GM18520 (cell line): ENCODE results near the gene CABLES1.

Source experiments
- ATAC-seq: cut with Tn5 transposase; IDR thresholded peaks from one replicate; pipeline ENCODE4 v1.9.1; 2021; ENCODE audit not compliant: unreplicated experiment

The CABLES1 gene

GRCh38 chr18:23165271-23166068 lies 30.2 kb downstream of the CABLES1 start:
- no peak for ATAC-seq

GRCh38 chr18:23166891-23167541 lies 31.7 kb downstream of the CABLES1 start:
- no peak for ATAC-seq

- no peak for ATAC-seq
Observed at GRCh38 chr18:23169673-23170044, 34.4 kb downstream of the CABLES1 start.

GRCh38 chr18:23170137-23170536 lies 34.9 kb downstream of the CABLES1 start:
- ATAC-seq = no peak

- ATAC-seq = no peak
Observed at GRCh38 chr18:23171581-23172156, 36.4 kb downstream of the CABLES1 start.

- ATAC-seq = no peak
Observed at GRCh38 chr18:23172591-23173380, 37.5 kb downstream of the CABLES1 start.

- no peak for ATAC-seq
Observed at GRCh38 chr18:23173912-23174311, 38.6 kb downstream of the CABLES1 start.

- no peak for ATAC-seq
Observed at GRCh38 chr18:23176701-23177432, 41.6 kb downstream of the CABLES1 start.

GRCh38 chr18:23177433-23178072 lies 42.3 kb downstream of the CABLES1 start:
- ATAC-seq = no peak

- ATAC-seq = no peak
Observed at GRCh38 chr18:23178201-23178600, 42.9 kb downstream of the CABLES1 start.

- no peak for ATAC-seq
Observed at GRCh38 chr18:23178661-23179081, 43.4 kb downstream of the CABLES1 start.

- ATAC-seq = no peak
Observed at GRCh38 chr18:23179416-23179815, 44.1 kb downstream of the CABLES1 start.

- ATAC-seq = no peak
Observed at GRCh38 chr18:23181547-23181946, 46.3 kb downstream of the CABLES1 start.

GRCh38 chr18:23182606-23183005 lies 47.3 kb downstream of the CABLES1 start:
- ATAC-seq = no peak

GRCh38 chr18:23183411-23184150 lies 48.3 kb downstream of the CABLES1 start:
- no peak for ATAC-seq

- ATAC-seq = no peak
Observed at GRCh38 chr18:23186781-23187180, 51.5 kb downstream of the CABLES1 start.

- no peak for ATAC-seq
Observed at GRCh38 chr18:23188068-23188760, 52.9 kb downstream of the CABLES1 start.

GRCh38 chr18:23189099-23189498 lies 53.8 kb downstream of the CABLES1 start:
- no peak for ATAC-seq
